DMS 273 (cell line): ENCODE results near the gene MYH16.
A peak's percentile ranks its signal among the peaks of the same experiment; 100 is the strongest.
"Not testable (repeated sequence)": the region's sequence is repeated elsewhere in the genome, so short reads cannot be mapped to it uniquely, and the experiment has no call there.

ENCODE experiments used
- DNase-seq: peaks from one replicate; lab custom pipeline; 2025; ENCODE audit not compliant: unreplicated experiment; lab: John Stamatoyannopoulos, UW

Gene MYH16

GRCh38 chr7:99272476-99273045 lies at the start of gene MYH16:
TSS of gene MYH16 (plus strand) at chr7:99272839.
- no peak for DNase-seq

DNA sequence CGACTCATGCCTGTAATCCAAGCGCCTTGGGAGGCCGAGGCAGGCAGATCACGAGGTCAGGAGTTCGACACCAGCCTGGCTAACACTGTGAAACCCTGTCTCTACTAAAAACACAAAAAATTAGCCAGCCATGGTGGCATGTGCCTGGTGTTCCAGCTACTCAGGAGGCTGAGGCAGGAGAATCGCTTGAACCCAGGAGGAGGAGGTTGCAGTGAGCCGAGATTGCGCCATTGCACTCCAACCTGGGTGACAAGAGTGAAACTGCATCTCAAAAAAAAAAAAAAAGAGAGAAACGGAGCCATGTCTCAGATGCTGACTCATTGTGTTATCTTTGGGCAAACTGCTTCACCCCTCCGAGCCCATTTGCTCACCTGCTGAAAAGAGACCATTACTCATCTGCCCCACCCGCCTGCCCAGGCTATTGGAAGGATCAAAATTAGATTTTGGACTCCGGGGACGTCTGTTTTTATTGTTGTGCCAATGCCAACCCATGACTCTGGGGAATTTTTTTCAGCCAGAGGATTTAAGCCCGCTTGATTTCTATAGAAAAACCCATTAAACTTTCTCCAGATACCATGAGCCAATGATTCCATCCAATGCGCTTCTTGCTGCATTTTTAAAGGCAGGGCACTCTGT lies 48.3 kb upstream of the MYH16 start:
- peak; percentile 31 for DNase-seq

GRCh38 chr7:99224899-99225265 lies 47.8 kb upstream of the MYH16 start:
- DNase-seq, result no peak

GRCh38 chr7:99229234-99229633 lies 43.4 kb upstream of the MYH16 start:
- DNase-seq, result no peak

DNA sequence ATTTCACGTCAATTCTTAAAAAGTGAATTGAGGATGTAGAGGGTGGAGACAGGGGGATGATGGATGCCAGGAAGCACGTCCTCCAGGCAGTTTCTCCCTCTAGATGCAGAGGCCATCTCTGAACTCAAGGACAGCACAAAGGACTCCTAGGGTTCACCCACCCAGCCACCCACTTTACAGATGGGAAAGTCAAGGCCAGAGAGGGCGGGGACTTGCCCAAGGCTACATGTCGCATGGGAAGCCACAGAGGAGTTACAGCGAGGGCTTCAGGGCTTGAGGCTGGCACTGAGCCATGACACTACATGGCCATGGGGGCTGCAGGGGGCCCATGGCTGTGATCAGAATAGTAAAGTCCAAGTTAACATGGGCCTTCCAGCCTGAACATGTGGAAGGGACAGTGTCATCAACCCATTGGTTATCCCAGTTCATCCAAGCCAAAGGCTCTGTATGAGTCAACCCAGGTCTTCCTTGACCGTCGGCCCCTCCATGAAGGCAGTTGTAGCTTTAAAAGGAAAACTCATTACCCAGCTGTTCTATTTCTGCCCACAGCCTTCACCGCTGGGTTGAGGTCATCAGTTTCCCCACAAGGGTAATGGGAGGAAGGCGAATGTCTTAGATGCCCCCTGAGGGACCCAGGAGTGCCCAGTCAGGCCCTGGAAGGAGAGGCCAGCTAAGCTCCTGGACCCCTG lies 40.4 kb upstream of the MYH16 start:
- no peak for DNase-seq

GRCh38 chr7:99232955-99233354 lies 39.7 kb upstream of the MYH16 start:
- not testable (repeated sequence) for DNase-seq

GRCh38 chr7:99234185-99234584 lies 38.5 kb upstream of the MYH16 start:
- DNase-seq, result no peak

GRCh38 chr7:99235925-99236324 lies 36.7 kb upstream of the MYH16 start:
- no peak for DNase-seq

- not testable (repeated sequence) for DNase-seq
Measured at GRCh38 chr7:99237876-99238275, 34.8 kb upstream of the MYH16 start.

- no peak for DNase-seq
Measured at GRCh38 chr7:99238558-99239341, 33.9 kb upstream of the MYH16 start.

GRCh38 chr7:99242682-99243081 lies 30.0 kb upstream of the MYH16 start:
- no peak for DNase-seq

DNA sequence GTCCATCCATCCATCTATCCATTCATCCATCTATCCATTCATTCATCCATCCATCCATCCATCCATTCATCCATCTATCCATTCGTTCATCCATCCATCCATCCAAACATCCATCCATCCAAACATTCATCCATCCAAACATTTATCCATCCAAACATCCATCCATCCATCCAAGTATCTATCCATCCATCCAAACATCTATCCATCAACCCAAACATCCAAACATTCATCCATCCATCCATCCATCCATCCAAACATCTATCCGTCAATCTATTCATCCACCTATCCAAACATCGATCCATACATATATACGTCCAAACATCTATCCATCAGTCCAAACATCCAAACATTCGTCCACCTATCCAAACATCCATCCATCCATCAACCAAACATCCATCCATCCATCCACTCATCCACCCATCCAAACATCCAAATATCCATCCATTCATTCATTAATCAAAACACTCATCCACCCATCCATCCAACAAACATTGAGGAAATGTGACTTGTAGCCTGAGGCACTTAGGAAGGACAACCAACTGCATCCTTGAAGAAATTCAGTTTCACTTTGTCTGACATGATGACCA lies 28.8 kb upstream of the MYH16 start:
- no peak for DNase-seq

DNA sequence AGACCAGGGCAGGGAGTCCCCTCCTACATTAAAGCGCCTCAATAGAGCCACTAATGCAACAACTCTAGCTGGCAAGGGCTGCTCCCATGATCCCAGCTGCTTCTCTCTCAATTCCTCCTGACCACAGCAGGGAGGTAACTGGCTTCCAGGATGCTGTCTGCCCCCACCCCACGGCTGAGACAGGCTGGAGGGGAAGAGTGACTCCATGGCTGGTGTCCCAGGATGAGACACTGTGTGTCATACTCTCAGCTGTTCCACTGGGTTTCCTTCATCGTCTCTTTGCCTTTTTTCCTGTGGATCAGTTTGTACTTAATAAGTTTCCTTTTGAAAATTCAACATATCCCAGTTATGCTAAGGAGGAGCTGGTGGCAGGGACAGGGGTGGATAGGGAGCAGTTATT lies 27.7 kb upstream of the MYH16 start:
- DNase-seq, result no peak

GRCh38 chr7:99248391-99249095 lies 24.1 kb upstream of the MYH16 start:
- DNase-seq, result no peak

- no peak for DNase-seq
Measured at GRCh38 chr7:99249985-99250575, 22.6 kb upstream of the MYH16 start.

DNA sequence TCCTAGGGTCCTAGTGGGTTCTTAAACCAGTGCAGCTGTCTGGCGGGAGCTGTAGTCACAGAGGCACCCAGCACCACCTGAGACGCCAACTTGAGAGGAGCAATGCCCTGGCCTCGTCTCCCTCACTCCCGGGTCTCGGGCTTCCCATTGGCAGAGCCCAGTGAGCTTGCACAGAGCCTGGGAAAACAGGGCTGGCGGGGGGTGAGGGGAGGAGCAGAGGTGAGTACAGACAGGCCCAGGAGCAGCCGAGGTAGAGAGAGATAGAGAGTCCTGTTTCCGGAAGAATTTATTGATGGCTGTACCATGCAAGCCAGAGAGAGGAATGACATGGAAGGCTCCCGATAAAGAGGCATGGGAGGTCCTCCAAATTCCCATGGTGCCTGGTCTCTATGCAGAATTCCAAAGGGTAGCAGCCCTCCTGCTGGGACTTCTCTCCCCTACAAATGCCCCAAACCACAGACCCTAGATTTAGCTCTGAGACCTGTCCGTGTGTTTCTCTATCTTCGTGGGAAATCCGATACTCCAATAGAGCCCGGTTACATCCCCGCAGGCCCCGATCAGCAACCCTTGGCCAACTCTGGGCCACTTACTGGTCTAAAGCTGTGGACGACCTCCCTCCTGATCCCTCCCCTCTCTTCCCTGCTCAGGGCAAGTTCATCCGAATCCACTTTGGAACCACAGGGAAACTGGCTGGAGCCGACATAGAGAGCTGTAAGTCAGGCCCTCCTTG lies 20.3 kb upstream of the MYH16 start:
- DNase-seq, result no peak

GRCh38 chr7:99253369-99253768 lies 19.3 kb upstream of the MYH16 start:
- DNase-seq, result no peak

GRCh38 chr7:99254390-99254789 lies 18.2 kb upstream of the MYH16 start:
- no peak for DNase-seq

GRCh38 chr7:99255463-99255862 lies 17.2 kb upstream of the MYH16 start:
- peak; percentile 33 for DNase-seq

DNA sequence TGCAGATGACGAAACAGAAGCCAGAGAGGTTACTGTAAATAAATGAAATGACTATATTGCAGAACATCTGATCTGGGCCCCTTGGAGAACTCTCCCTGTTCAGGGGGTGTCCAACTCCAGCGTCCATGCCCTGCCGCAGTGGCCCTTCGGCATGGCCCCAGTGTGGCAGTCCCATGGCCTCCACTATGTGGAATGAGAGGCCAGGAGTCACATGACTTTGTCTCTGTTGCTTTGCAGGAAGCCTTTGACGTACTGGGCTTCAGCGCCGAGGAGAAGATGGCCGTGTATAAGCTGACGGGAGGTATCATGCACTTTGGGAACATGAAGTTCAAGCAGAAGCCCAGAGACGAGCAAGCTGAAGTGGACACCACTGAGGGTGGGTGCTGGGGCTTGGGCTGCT lies 15.6 kb upstream of the MYH16 start:
- DNase-seq, result no peak
